GM18498 (cell line): ENCODE measurements around the gene ANKRD30A.
"Not testable (repeated sequence)": the region's sequence is repeated elsewhere in the genome, so short reads cannot be mapped to it uniquely, and the experiment has no call there.

Source experiments
- ATAC-seq: cut with Tn5 transposase; IDR thresholded peaks from one replicate; pipeline ENCODE4 v1.9.1; 2021; ENCODE audit warnings: mild to moderate bottlenecking, moderate library complexity; ENCODE audit not compliant: unreplicated experiment

Gene ANKRD30A

GRCh38 chr10:37125191-37125732 is at the start of gene ANKRD30A:
ANKRD30A (plus strand) TSS chr10:37125598; CDS start chr10:37125788, 190 bp downstream.
- no peak for ATAC-seq

- ATAC-seq: not testable (repeated sequence)
These were observed 49.3 kb upstream of the ANKRD30A start for GRCh38 chr10:37076083-37076482.

- ATAC-seq: no peak
These were observed 29.4 kb upstream of the ANKRD30A start for GRCh38 chr10:37095792-37096573.

GRCh38 chr10:37101261-37101660 is 24.1 kb upstream of the ANKRD30A start:
- no peak for ATAC-seq

GRCh38 chr10:37109000-37109399 is 16.4 kb upstream of the ANKRD30A start:
- ATAC-seq: no peak

GRCh38 chr10:37124532-37124931 is 866 bp upstream of the ANKRD30A start:
- no peak for ATAC-seq

- ATAC-seq: no peak
These were observed 523 bp downstream of the ANKRD30A start for GRCh38 chr10:37125921-37126320.

- ATAC-seq: no peak
These were observed 21.0 kb downstream of the ANKRD30A start for GRCh38 chr10:37146443-37146842.

GRCh38 chr10:37162430-37162829 is 37.0 kb downstream of the ANKRD30A start:
- not testable (repeated sequence) for ATAC-seq

GRCh38 chr10:37171945-37172344 is 46.5 kb downstream of the ANKRD30A start:
- not testable (repeated sequence) for ATAC-seq

GRCh38 chr10:37178296-37178695 is 52.9 kb downstream of the ANKRD30A start:
- not testable (repeated sequence) for ATAC-seq

- not testable (repeated sequence) for ATAC-seq
These were observed 57.3 kb downstream of the ANKRD30A start for GRCh38 chr10:37182719-37183118.

GRCh38 chr10:37206132-37206531 is 80.7 kb downstream of the ANKRD30A start:
- no peak for ATAC-seq

GRCh38 chr10:37220866-37221265 is 95.5 kb downstream of the ANKRD30A start:
- no peak for ATAC-seq

GRCh38 chr10:37222046-37222445 is 96.6 kb downstream of the ANKRD30A start:
- no peak for ATAC-seq

- no peak for ATAC-seq
These were observed 99.8 kb downstream of the ANKRD30A start for GRCh38 chr10:37225163-37225562.

- ATAC-seq: no peak
These were observed 101.1 kb downstream of the ANKRD30A start for GRCh38 chr10:37226524-37226923.

- no peak for ATAC-seq
These were observed 109.3 kb downstream of the ANKRD30A start for GRCh38 chr10:37234692-37235091.

- ATAC-seq: no peak
These were observed 110.7 kb downstream of the ANKRD30A start for GRCh38 chr10:37236093-37236492.

- no peak for ATAC-seq
These were observed 114.8 kb downstream of the ANKRD30A start for GRCh38 chr10:37240223-37240622.

GRCh38 chr10:37246637-37247036 is 121.2 kb downstream of the ANKRD30A start:
- no peak for ATAC-seq

GRCh38 chr10:37255837-37256236 is 130.4 kb downstream of the ANKRD30A start:
- not testable (repeated sequence) for ATAC-seq
